Measurements from ENCODE around the gene MSX2. TPM values are rescaled to one million over a fixed set of nuclear protein-coding genes. Genes with fewer than 3 reads are reported as not detected.

The MSX2 gene
- total and polyA plus RNA-seq, 2 donors from 2014 or later: 0.37 to 0.79 TPM

- no peak for TF ChIP-seq CTCF (IDR thresholded peaks at IDR 0.05; ENCODE audit: borderline replicate concordance, extremely low read depth, insufficient read depth)
- peaks cover 47% of the 10 kb centered on the region for H3K27me3 ChIP-seq (ENCODE audit: control insufficient read depth, insufficient read depth, low read length)
- H3K36me3 ChIP-seq (ENCODE audit: control insufficient read depth in 2 of 3, insufficient read depth in 3 of 3, low read length in 3 of 3): no peaks in the 10 kb centered on the region
- no peak overlapping the region for H3K27ac ChIP-seq (ENCODE audit: low read depth in 2 of 2, low read length in 2 of 2)
- H3K4me1 ChIP-seq (ENCODE audit: control insufficient read depth in 2 of 3, insufficient read depth in 2 of 3, low read depth in 1 of 3, low read length in 3 of 3): no peaks in the 10 kb centered on the region
- DNase-seq (peak in 1 of 5 donors; percentile 14), FAIRE-seq (no peak)
- intact Hi-C loops (cut with DNase I): no loop called here
- H3K9me3 ChIP-seq (ENCODE audit: control insufficient read depth in 2 of 3, insufficient read depth in 1 of 3, low read length in 3 of 3): no peaks in the 10 kb centered on the region
- no peak overlapping the region for H3K9ac ChIP-seq (ENCODE audit: low read length in 3 of 3)
- H3K4me3 ChIP-seq (ENCODE audit: low read length in 3 of 3): no peak overlapping the region
Observed at GRCh38 chr5:174692982-174693422, 31.4 kb upstream of the MSX2 start.

- FAIRE-seq (no peak), DNase-seq (no peak)
- Histone ChIP-seq H3K27ac (ENCODE audit: low read depth in 2 of 2, low read length in 2 of 2) (no peak overlapping the region), H3K27me3 (ENCODE audit: control insufficient read depth, insufficient read depth, low read length) (peaks cover 38% of the 10 kb centered on the region), H3K4me1 (ENCODE audit: control insufficient read depth in 2 of 3, insufficient read depth in 2 of 3, low read depth in 1 of 3, low read length in 3 of 3) (no peaks in the 10 kb centered on the region), H3K36me3 (ENCODE audit: control insufficient read depth in 2 of 3, insufficient read depth in 3 of 3, low read length in 3 of 3) (no peaks in the 10 kb centered on the region), H3K9ac (ENCODE audit: low read length in 3 of 3) (no peak overlapping the region), H3K9me3 (ENCODE audit: control insufficient read depth in 2 of 3, insufficient read depth in 1 of 3, low read length in 3 of 3) (no peaks in the 10 kb centered on the region), H3K4me3 (ENCODE audit: low read length in 3 of 3) (no peak overlapping the region)
- no peak for TF ChIP-seq CTCF (IDR thresholded peaks at IDR 0.05; ENCODE audit: borderline replicate concordance, extremely low read depth, insufficient read depth)
- intact Hi-C loops (cut with DNase I): no loop called here
Observed at GRCh38 chr5:174693697-174694385, 30.5 kb upstream of the MSX2 start.

GRCh38 chr5:174694611-174695010, 29.8 kb upstream of the MSX2 start:
- H3K4me1 ChIP-seq (ENCODE audit: control insufficient read depth in 2 of 3, insufficient read depth in 2 of 3, low read depth in 1 of 3, low read length in 3 of 3): no peaks in the 10 kb centered on the region
- no peaks in the 10 kb centered on the region for H3K36me3 ChIP-seq (ENCODE audit: control insufficient read depth in 2 of 3, insufficient read depth in 3 of 3, low read length in 3 of 3)
- DNase-seq (no peak), FAIRE-seq (no peak)
- H3K27me3 ChIP-seq (ENCODE audit: control insufficient read depth, insufficient read depth, low read length): peaks cover 31% of the 10 kb centered on the region
- H3K27ac ChIP-seq (ENCODE audit: low read depth in 2 of 2, low read length in 2 of 2): no peak overlapping the region
- intact Hi-C loops (cut with DNase I): no loop called here
- no peak overlapping the region for H3K4me3 ChIP-seq (ENCODE audit: low read length in 3 of 3)
- no peak overlapping the region for H3K9ac ChIP-seq (ENCODE audit: low read length in 3 of 3)
- no peak for TF ChIP-seq CTCF (IDR thresholded peaks at IDR 0.05; ENCODE audit: borderline replicate concordance, extremely low read depth, insufficient read depth)
- H3K9me3 ChIP-seq (ENCODE audit: control insufficient read depth in 2 of 3, insufficient read depth in 1 of 3, low read length in 3 of 3): no peaks in the 10 kb centered on the region
